SK-N-SH (cell line): ENCODE results near the gene STK26. TPM values are rescaled to one million over a fixed set of nuclear protein-coding genes. Genes with fewer than 3 reads are reported as not detected.

Source experiments
- CTCF ChIA-PET: fragments of 300-600, 350-600 bp; formaldehyde crosslinking; extraction: SDS; loops from one replicate; lab custom pipeline; 2021; lab: Yijun Ruan, JAX
- POLR2A ChIA-PET: fragments of 350-600 bp; sonication (Branson Sonifier 250); formaldehyde crosslinking; extraction: SDS; loops from one replicate; lab custom pipeline; 2020; ENCODE audit warnings: antibody characterized with exemption, inconsistent platforms; lab: Yijun Ruan, JAX
- DNase-seq: peaks from one replicate; pipeline ENCODE4 v3.0.0; 2012
- H2AFZ ChIP-seq: fragments of 200-600 bp; sonication (generic); 2 replicates; pipeline ENCODE4 v1.8.1; 2016; ENCODE audit warnings: antibody characterized with exemption, mild to moderate bottlenecking, low read depth
- H3F3A ChIP-seq: fragments of 200-600 bp; sonication (generic); replicated peaks from 2 replicates; pipeline ENCODE3; 2016; ENCODE audit warnings: antibody characterized with exemption, mild to moderate bottlenecking; ENCODE audit not compliant: insufficient read depth
- H3K27ac ChIP-seq, 2 experiments: fragments of 200-500 bp in 1 of 2; fragments of 200-600 bp in 1 of 2; sonication (Bioruptor generic) in 1 of 2; sonication (generic), shearing (Covaris generic) in 1 of 2; 2 replicates each; pipeline versions ENCODE4 v1.5.1 to v1.6.1; 2014 to 2016; ENCODE audit warnings: low read depth in 2 of 2, inconsistent platforms in 1 of 2, low read length in 1 of 2, mild to moderate bottlenecking in 1 of 2, mixed read lengths in 1 of 2
- H3K27me3 ChIP-seq: fragments of 200-600 bp; sonication (generic), shearing (Covaris generic); 2 replicates; pipeline ENCODE4 v1.6.1; 2016; ENCODE audit warnings: mixed run types; ENCODE audit not compliant: insufficient read depth
- H3K36me3 ChIP-seq, 2 experiments: fragments of 200-500 bp in 1 of 2; fragments of 200-600 bp in 1 of 2; sonication (Bioruptor generic) in 1 of 2; sonication (generic) in 1 of 2; replicated peaks in 1 of 2; 2 replicates each; pipeline versions ENCODE3 to v1.5.1; 2014 to 2016; ENCODE audit warnings: low read length in 1 of 2, mild to moderate bottlenecking in 1 of 2; ENCODE audit not compliant: insufficient read depth in 2 of 2, control insufficient read depth in 1 of 2
- H3K4me1 ChIP-seq, 2 experiments: fragments of 200-500 bp in 1 of 2; fragments of 200-600 bp in 1 of 2; sonication (Bioruptor generic) in 1 of 2; sonication (generic), shearing (Covaris generic) in 1 of 2; 2 replicates each; pipeline versions ENCODE4 v1.5.1 to v1.6.1; 2014 to 2016; ENCODE audit warnings: low read depth in 1 of 2, low read length in 1 of 2, mixed run types in 1 of 2; ENCODE audit not compliant: insufficient read depth in 2 of 2, control insufficient read depth in 1 of 2
- H3K4me2 ChIP-seq: fragments of 200-600 bp; sonication (generic), shearing (Covaris generic); 2 replicates; pipeline ENCODE4 v1.6.1; 2017; ENCODE audit warnings: mixed run types
- H3K4me3 ChIP-seq, 2 experiments: fragments of 200-500 bp in 1 of 2; fragments of 200-600 bp in 1 of 2; sonication (Bioruptor generic) in 1 of 2; sonication (generic), shearing (Covaris generic) in 1 of 2; 2 replicates each; pipeline versions ENCODE4 v1.5.1 to v1.8.1; 2014 to 2016; ENCODE audit warnings: low read depth in 2 of 2, inconsistent platforms in 1 of 2, low read length in 1 of 2, mild to moderate bottlenecking in 1 of 2, mixed read lengths in 1 of 2, moderate library complexity in 1 of 2
- H3K79me2 ChIP-seq: fragments of 200-600 bp; sonication (generic); 2 replicates; pipeline ENCODE4 v1.8.1; 2017; ENCODE audit warnings: mild to moderate bottlenecking; ENCODE audit not compliant: insufficient read depth
- H3K9ac ChIP-seq: fragments of 200-600 bp; sonication (generic); 2 replicates; pipeline ENCODE4 v1.6.1; 2017; ENCODE audit warnings: mixed run types
- H3K9me2 ChIP-seq: fragments of 200-600 bp; sonication (generic); 2 replicates; pipeline ENCODE4 v1.6.1; 2017; ENCODE audit warnings: mixed run types
- H3K9me3 ChIP-seq: fragments of 200-600 bp; sonication (generic); 2 replicates; pipeline ENCODE4 v1.6.1; 2017; ENCODE audit warnings: mixed run types, mild to moderate bottlenecking, moderate library complexity
- H4K20me1 ChIP-seq: fragments of 200-600 bp; sonication (generic); 2 replicates; pipeline ENCODE4 v1.6.1; 2017; ENCODE audit warnings: mild to moderate bottlenecking, mixed run types; ENCODE audit not compliant: insufficient read depth
- CHD2 ChIP-seq: fragments of 150-350 bp; IDR thresholded peaks from 2 replicates; pipeline ENCODE4 v1.6.1; 2018; ENCODE audit warnings: low read length; ENCODE audit not compliant: partially characterized antibody
- EP300 ChIP-seq, 2 experiments: IDR thresholded peaks; 2 replicates each; pipeline versions ENCODE4 v1.4.0 to v1.6.1; 2012; ENCODE audit warnings: borderline replicate concordance in 1 of 2, low read depth in 1 of 2, low read length in 1 of 2
- GATA2 ChIP-seq: sonication (generic); formaldehyde crosslinking; IDR thresholded peaks from 2 replicates; pipeline ENCODE4 v1.5.0; 2020; ENCODE audit warnings: mild to moderate bottlenecking, missing genetic modification reagents
- JUND ChIP-seq: IDR thresholded peaks from 2 replicates; pipeline ENCODE4 v1.4.0; 2012
- MEF2A ChIP-seq: IDR thresholded peaks from 2 replicates; pipeline ENCODE4 v1.4.0; 2012; ENCODE audit warnings: low read depth, borderline replicate concordance
- NFIC ChIP-seq: IDR thresholded peaks from 2 replicates; pipeline ENCODE4 v1.4.0; 2012; ENCODE audit warnings: borderline replicate concordance
- NRF1 ChIP-seq: IDR thresholded peaks from 2 replicates; pipeline ENCODE4 v1.6.1; 2012; ENCODE audit warnings: low read depth, mild to moderate bottlenecking, low read length
- RCOR1 ChIP-seq: fragments of 150-350 bp; IDR thresholded peaks from 2 replicates; pipeline ENCODE4 v1.6.1; 2017; ENCODE audit warnings: antibody characterized with exemption, low read length
- RFX5 ChIP-seq: IDR thresholded peaks from 2 replicates; pipeline ENCODE4 v1.6.1; 2012; ENCODE audit warnings: mild to moderate bottlenecking, improper control_type of control experiment, low read length
- TAF1 ChIP-seq: IDR thresholded peaks from 2 replicates; pipeline ENCODE4 v1.6.1; 2012; ENCODE audit warnings: low read depth, mild to moderate bottlenecking, low read length, moderate library complexity, borderline replicate concordance
- TCF12 ChIP-seq: IDR thresholded peaks from 2 replicates; pipeline ENCODE4 v1.4.0; 2012
- WGBS: methylation state at CpG from one replicate; pipeline ENCODE4 v1.1.6; 2017; ENCODE audit warnings: low lambda C conversion rate; 5-methylcytosine and 5-hydroxymethylcytosine counted together
- polyA plus RNA-seq, 3 experiments: library from polyadenylated mRNA; depleted of rRNA; stranded (reverse); fragments of >200 nt; gene quantifications; 2 replicates each; pipeline ENCODE4 v1.2.3, GENCODE V29; 2012
- TF ChIP-seq, protein P1 (sequence below): IDR thresholded peaks from 2 replicates; pipeline ENCODE4; 2012
- TF ChIP-seq, protein P2 (sequence below): fragments of 200-600 bp; sonication (generic); IDR thresholded peaks from 2 replicates; pipeline ENCODE4 v1.6.1; 2017; ENCODE audit warnings: antibody characterized with exemption, mild to moderate bottlenecking, moderate library complexity
- TF ChIP-seq, protein P3 (sequence below): fragments of 150-350 bp; IDR thresholded peaks from 2 replicates; pipeline ENCODE4 v1.6.1; 2016; ENCODE audit warnings: mild to moderate bottlenecking, low read depth, low read length

STK26 gene
- polyA plus RNA-seq, 1 of the 3 experiments (the other 2 are of a cell fraction) = 3.5 TPM

DNA sequence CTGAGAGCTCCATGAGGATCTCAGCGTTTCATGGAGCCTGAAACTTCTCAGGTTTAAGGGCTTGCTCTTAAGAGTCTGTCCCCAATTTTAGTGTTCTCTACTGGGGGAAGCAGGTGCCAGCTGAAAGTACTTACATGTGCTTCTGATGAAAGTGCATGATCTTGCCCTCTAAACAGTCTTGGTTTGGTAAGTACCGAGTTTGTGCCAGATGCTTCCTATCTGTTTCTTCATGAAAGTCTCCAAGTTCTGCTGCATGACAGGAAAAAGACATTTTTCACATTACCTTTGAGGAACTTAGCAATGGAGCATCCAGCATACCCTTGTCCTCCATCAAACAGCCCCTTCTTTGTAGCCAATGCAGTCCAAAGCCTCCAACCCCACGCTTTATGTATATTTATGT is 62.7 kb downstream of the STK26 start:
- ChIA-PET POLR2A (no interaction called here), CTCF (no interaction called here)
- Histone ChIP-seq H3K27me3 (peaks cover 11% of the 10 kb centered on the region; the same call in 1 of the 2 replicates), H3K27ac (no peak overlapping the region), H3F3A (peaks cover 9% of the 10 kb centered on the region), H3K4me2 (no peak overlapping the region), H3K9me3 (no peaks in the 10 kb centered on the region), H3K79me2 (no peaks in the 10 kb centered on the region), H3K36me3 (no peaks in the 10 kb centered on the region), H3K9me2 (no peaks in the 10 kb centered on the region), H3K4me3 (no peak overlapping the region), H3K4me1 (0 out of 4 replicates have a peak, but pooled peaks cover 0 to 2% of the 10 kb centered on the region in 2 experiments), H4K20me1 (no peaks in the 10 kb centered on the region), H2AFZ (no peak overlapping the region), H3K9ac (no peak overlapping the region)
- TF ChIP-seq JUND (no peak), TAF1 (no peak), NRF1 (no peak)
- 26% methylated on average over 3 of the region's 3 CpGs for WGBS
- no peak for DNase-seq

GRCh38 chrX:132086672-132087071 is 63.6 kb downstream of the STK26 start:
- DNase-seq = no peak
- peaks cover 11% of the 10 kb centered on the region; the same call in 1 of the 2 replicates for H3K27me3 ChIP-seq
- no peaks in the 10 kb centered on the region for H3K9me2 ChIP-seq
- H3K4me3 ChIP-seq = no peak overlapping the region
- ChIA-PET POLR2A (no interaction called here), CTCF (no interaction called here)
- H2AFZ ChIP-seq = no peak overlapping the region
- 0 out of 2 replicates have a peak overlapping the region, but pooled peaks have one; percentile 1 for H3K4me2 ChIP-seq
- H3K36me3 ChIP-seq = no peaks in the 10 kb centered on the region
- H4K20me1 ChIP-seq = no peaks in the 10 kb centered on the region
- H3K27ac ChIP-seq = peak overlapping the region in 1 of 2 experiments; percentile 10; a peak in 1 of 4 replicates
- no peaks in the 10 kb centered on the region for H3K9me3 ChIP-seq
- peaks cover 9% of the 10 kb centered on the region for H3F3A ChIP-seq
- TF ChIP-seq EP300 (IDR thresholded peaks at IDR 0.05; ENCODE audit: borderline replicate concordance in 1 of 2, low read depth in 1 of 2, low read length in 1 of 2) = no peak
- TF ChIP-seq, protein P1, sequence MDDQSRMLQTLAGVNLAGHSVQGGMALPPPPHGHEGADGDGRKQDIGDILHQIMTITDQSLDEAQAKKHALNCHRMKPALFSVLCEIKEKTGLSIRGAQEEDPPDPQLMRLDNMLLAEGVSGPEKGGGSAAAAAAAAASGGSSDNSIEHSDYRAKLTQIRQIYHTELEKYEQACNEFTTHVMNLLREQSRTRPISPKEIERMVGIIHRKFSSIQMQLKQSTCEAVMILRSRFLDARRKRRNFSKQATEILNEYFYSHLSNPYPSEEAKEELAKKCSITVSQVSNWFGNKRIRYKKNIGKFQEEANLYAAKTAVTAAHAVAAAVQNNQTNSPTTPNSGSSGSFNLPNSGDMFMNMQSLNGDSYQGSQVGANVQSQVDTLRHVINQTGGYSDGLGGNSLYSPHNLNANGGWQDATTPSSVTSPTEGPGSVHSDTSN = peak; percentile 58
- TF ChIP-seq JUND = peak; percentile 16; the same call in 1 of the 2 replicates
- no peak for TF ChIP-seq CHD2
- TF ChIP-seq GATA2 = no peak
- TF ChIP-seq, protein P2, sequence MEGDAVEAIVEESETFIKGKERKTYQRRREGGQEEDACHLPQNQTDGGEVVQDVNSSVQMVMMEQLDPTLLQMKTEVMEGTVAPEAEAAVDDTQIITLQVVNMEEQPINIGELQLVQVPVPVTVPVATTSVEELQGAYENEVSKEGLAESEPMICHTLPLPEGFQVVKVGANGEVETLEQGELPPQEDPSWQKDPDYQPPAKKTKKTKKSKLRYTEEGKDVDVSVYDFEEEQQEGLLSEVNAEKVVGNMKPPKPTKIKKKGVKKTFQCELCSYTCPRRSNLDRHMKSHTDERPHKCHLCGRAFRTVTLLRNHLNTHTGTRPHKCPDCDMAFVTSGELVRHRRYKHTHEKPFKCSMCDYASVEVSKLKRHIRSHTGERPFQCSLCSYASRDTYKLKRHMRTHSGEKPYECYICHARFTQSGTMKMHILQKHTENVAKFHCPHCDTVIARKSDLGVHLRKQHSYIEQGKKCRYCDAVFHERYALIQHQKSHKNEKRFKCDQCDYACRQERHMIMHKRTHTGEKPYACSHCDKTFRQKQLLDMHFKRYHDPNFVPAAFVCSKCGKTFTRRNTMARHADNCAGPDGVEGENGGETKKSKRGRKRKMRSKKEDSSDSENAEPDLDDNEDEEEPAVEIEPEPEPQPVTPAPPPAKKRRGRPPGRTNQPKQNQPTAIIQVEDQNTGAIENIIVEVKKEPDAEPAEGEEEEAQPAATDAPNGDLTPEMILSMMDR = no peak
- TF ChIP-seq, protein P3, sequence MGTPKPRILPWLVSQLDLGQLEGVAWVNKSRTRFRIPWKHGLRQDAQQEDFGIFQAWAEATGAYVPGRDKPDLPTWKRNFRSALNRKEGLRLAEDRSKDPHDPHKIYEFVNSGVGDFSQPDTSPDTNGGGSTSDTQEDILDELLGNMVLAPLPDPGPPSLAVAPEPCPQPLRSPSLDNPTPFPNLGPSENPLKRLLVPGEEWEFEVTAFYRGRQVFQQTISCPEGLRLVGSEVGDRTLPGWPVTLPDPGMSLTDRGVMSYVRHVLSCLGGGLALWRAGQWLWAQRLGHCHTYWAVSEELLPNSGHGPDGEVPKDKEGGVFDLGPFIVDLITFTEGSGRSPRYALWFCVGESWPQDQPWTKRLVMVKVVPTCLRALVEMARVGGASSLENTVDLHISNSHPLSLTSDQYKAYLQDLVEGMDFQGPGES = no peak
- TF ChIP-seq TCF12 = no peak
- TF ChIP-seq MEF2A = no peak
- no peak for TF ChIP-seq NFIC
- no peak for TF ChIP-seq RFX5
- TF ChIP-seq RCOR1 = no peak
- H3K9ac ChIP-seq = no peak overlapping the region
- H3K79me2 ChIP-seq = no peaks in the 10 kb centered on the region
- 0 out of 4 replicates have a peak, but pooled peaks cover 0 to 2% of the 10 kb centered on the region in 2 experiments for H3K4me1 ChIP-seq
- 11% methylated on average over 2 of the region's 2 CpGs for WGBS
